ENCODE data around the gene CENPF. TPM values are rescaled to one million over a fixed set of nuclear protein-coding genes. Genes with fewer than 3 reads are reported as not detected.

CENPF gene
- total and polyA plus RNA-seq, 2 donors from 2014 or later, result 0.39 to 3.3 TPM

DNA sequence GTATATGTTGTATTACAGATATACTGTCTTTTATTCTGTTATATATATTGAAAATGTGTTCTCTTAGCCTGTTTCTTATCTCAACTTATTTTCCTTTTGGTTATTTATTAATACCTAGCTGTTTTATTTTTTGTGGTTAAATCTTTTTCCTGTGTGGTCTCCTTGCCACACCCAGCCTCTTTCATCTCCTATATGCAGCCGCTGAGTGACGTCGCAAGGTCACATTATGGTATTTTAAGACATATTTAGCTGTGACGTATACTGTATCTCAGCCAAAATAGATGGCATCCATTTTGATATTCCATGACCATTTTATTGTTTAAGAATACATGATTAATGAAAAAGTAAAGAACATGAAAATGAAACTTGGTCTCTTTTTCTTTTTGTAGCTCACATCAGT, 29.1 kb downstream of the CENPF start:
- no peaks in the 10 kb centered on the region for H3K9me3 ChIP-seq (ENCODE audit: control insufficient read depth in 2 of 3, insufficient read depth in 1 of 3, low read length in 3 of 3)
- H3K36me3 ChIP-seq (ENCODE audit: control insufficient read depth in 2 of 3, insufficient read depth in 3 of 3, low read length in 3 of 3), result no peaks in the 10 kb centered on the region
- H3K27ac ChIP-seq (ENCODE audit: low read depth in 2 of 2, low read length in 2 of 2), result no peak overlapping the region
- DNase-seq (no peak), FAIRE-seq (no peak)
- H3K9ac ChIP-seq (ENCODE audit: low read length in 3 of 3), result no peak overlapping the region
- no peaks in the 10 kb centered on the region for H3K4me1 ChIP-seq (ENCODE audit: control insufficient read depth in 2 of 3, insufficient read depth in 2 of 3, low read depth in 1 of 3, low read length in 3 of 3)
- no peak overlapping the region for H3K4me3 ChIP-seq (ENCODE audit: low read length in 3 of 3)
- no peak for TF ChIP-seq CTCF (IDR thresholded peaks at IDR 0.05; ENCODE audit: borderline replicate concordance, extremely low read depth, insufficient read depth)
- intact Hi-C loops (cut with DNase I), result no loop called here
- H3K27me3 ChIP-seq (ENCODE audit: control insufficient read depth, insufficient read depth, low read length), result no peaks in the 10 kb centered on the region

- Histone ChIP-seq H3K4me3 (ENCODE audit: low read length in 3 of 3) (no peak overlapping the region), H3K27me3 (ENCODE audit: control insufficient read depth, insufficient read depth, low read length) (no peaks in the 10 kb centered on the region), H3K9me3 (ENCODE audit: control insufficient read depth in 2 of 3, insufficient read depth in 1 of 3, low read length in 3 of 3) (no peaks in the 10 kb centered on the region), H3K27ac (ENCODE audit: low read depth in 2 of 2, low read length in 2 of 2) (no peak overlapping the region), H3K9ac (ENCODE audit: low read length in 3 of 3) (no peak overlapping the region), H3K4me1 (ENCODE audit: control insufficient read depth in 2 of 3, insufficient read depth in 2 of 3, low read depth in 1 of 3, low read length in 3 of 3) (no peaks in the 10 kb centered on the region), H3K36me3 (ENCODE audit: control insufficient read depth in 2 of 3, insufficient read depth in 3 of 3, low read length in 3 of 3) (no peaks in the 10 kb centered on the region)
- no peak for TF ChIP-seq CTCF (IDR thresholded peaks at IDR 0.05; ENCODE audit: borderline replicate concordance, extremely low read depth, insufficient read depth)
- intact Hi-C loops (cut with DNase I), result no loop called here
- DNase-seq (no peak), FAIRE-seq (no peak)
These were observed 30.7 kb downstream of the CENPF start for GRCh38 chr1:214633686-214634085.

GRCh38 chr1:214634267-214634666, 31.3 kb downstream of the CENPF start:
- no peak for FAIRE-seq
- intact Hi-C loops (cut with DNase I), result no loop called here

More at GRCh38 chr1:214634267-214634666, 31.3 kb downstream of the CENPF start:
- no peak overlapping the region for H3K27ac ChIP-seq (ENCODE audit: low read depth in 2 of 2, low read length in 2 of 2)
- H3K9ac ChIP-seq (ENCODE audit: low read length in 3 of 3), result no peak overlapping the region
- H3K4me1 ChIP-seq (ENCODE audit: control insufficient read depth in 2 of 3, insufficient read depth in 2 of 3, low read depth in 1 of 3, low read length in 3 of 3), result no peaks in the 10 kb centered on the region
- DNase-seq, result no peak
- no peaks in the 10 kb centered on the region for H3K27me3 ChIP-seq (ENCODE audit: control insufficient read depth, insufficient read depth, low read length)
- no peak overlapping the region for H3K4me3 ChIP-seq (ENCODE audit: low read length in 3 of 3)
- H3K36me3 ChIP-seq (ENCODE audit: control insufficient read depth in 2 of 3, insufficient read depth in 3 of 3, low read length in 3 of 3), result no peaks in the 10 kb centered on the region
- TF ChIP-seq CTCF (IDR thresholded peaks at IDR 0.05; ENCODE audit: borderline replicate concordance, extremely low read depth, insufficient read depth), result no peak
- H3K9me3 ChIP-seq (ENCODE audit: control insufficient read depth in 2 of 3, insufficient read depth in 1 of 3, low read length in 3 of 3), result no peaks in the 10 kb centered on the region

Data from kidney (tissue), 14 donors.